H1 (cell line): Measurements from ENCODE around the gene TRAPPC12. TPM values are rescaled to one million over a fixed set of nuclear protein-coding genes. Genes with fewer than 3 reads are reported as not detected.

Experiments used
- CBX8 ChIP-seq: fragments of 300-800, 300-1000 bp; sonication (generic); IDR thresholded peaks from 2 replicates; pipeline ENCODE4 v1.7.1; 2016; ENCODE audit warnings: low read depth, low read length, borderline replicate concordance
- CHD2 ChIP-seq: IDR thresholded peaks from 2 replicates; pipeline ENCODE4 v1.6.1; 2012; ENCODE audit warnings: low read length, improper control_type of control experiment
- HDAC2 ChIP-seq, 2 experiments: fragments of 300-600 bp in 1 of 2; sonication (generic) in 1 of 2; IDR thresholded peaks; 2 replicates each; pipeline ENCODE4 v1.6.1; 2011 to 2012; ENCODE audit warnings: low read depth in 2 of 2, low read length in 2 of 2, mild to moderate bottlenecking in 2 of 2, moderate library complexity in 2 of 2, borderline replicate concordance in 1 of 2, inconsistent platforms in 1 of 2
- KDM4A ChIP-seq: IDR thresholded peaks from one replicate; pipeline ENCODE4 v1.7.1; 2012; ENCODE audit warnings: low read depth, mild to moderate bottlenecking, moderate library complexity, low read length, inconsistent platforms; ENCODE audit not compliant: severe bottlenecking
- MAFK ChIP-seq: IDR thresholded peaks from 2 replicates; pipeline ENCODE4 v1.6.1; 2012; ENCODE audit warnings: low read depth, mild to moderate bottlenecking, improper control_type of control experiment, low read length
- USF2 ChIP-seq: IDR thresholded peaks from 2 replicates; pipeline ENCODE4 v1.6.1; 2011; ENCODE audit warnings: low read length, improper control_type of control experiment
- polyA plus RNA-seq, 7 experiments: library from polyadenylated mRNA; depleted of rRNA in 3 of 7; stranded (reverse) in 5 of 7; unstranded in 2 of 7; fragments of >200 nt in 5 of 7; fragments of 200-250 nt in 2 of 7; gene quantifications; 1 replicate in 5 of 7; 2 replicates in 1 of 7; 4 replicates in 1 of 7; pipeline versions ENCODE4 v1.2.1 to v1.2.3, GENCODE V29; 2011 to 2013; ENCODE audit warnings: missing spikeins in 2 of 7, mixed read lengths in 2 of 7
- total RNA-seq: library from RNA; stranded (reverse); fragmentation: NEBNext Ultra II Directional; extraction: Animal tissue kit (Norgen Biotek cat#: 25700); gene quantifications from 2 replicates; pipeline ENCODE4 v1.2.1, GENCODE V29; 2021
- TF ChIP-seq, protein P1 (sequence below): fragments of 300-600 bp; sonication (generic); IDR thresholded peaks from 2 replicates; pipeline ENCODE4 v1.7.1; 2012; ENCODE audit warnings: low read length, moderate library complexity, mild to moderate bottlenecking, inconsistent platforms; ENCODE audit not compliant: insufficient replicate concordance

Gene TRAPPC12
- total and polyA plus RNA-seq, 2 of the 8 experiments (the other 6 are each of a cell fraction or from before 2014, with no cell fraction given): 35.0 to 67.3 TPM

DNA sequence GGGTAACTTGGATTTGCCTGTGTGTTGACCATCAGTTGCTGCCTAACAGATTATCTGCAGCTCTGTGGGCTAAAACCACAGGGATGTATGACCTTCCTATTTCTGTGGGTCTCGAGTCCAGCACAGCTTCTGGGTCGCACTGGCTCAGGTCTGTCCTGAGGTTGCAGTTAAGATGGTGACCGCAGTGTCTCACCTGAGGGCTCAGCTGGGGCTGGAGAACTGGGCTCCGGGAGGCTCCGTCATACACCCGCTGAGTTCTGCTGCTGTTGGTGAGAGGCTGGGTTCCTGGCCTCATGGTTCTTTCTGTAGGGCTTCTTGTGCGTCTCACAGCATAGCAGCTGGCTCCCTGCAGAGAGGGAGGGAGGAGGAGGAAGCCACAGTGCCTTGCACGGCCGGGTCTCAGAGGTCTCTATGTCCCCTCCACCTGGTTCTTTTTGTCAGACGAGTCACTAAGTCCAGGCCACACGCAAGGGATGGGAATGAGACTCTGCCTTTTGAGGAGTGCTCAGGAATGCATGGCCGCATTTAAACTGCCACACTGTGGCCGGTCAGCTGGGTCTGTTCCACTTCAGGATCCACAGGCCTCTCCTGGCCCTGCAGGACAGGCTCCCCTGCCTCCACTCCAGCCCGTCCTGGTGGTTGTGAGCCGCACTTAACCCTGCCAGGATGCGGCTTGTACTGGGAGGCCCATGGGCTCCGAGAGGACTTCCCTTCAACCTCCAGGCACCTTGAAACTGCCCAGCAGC is 72.6 kb downstream of the TRAPPC12 start (continued):
- TF ChIP-seq, protein P1, sequence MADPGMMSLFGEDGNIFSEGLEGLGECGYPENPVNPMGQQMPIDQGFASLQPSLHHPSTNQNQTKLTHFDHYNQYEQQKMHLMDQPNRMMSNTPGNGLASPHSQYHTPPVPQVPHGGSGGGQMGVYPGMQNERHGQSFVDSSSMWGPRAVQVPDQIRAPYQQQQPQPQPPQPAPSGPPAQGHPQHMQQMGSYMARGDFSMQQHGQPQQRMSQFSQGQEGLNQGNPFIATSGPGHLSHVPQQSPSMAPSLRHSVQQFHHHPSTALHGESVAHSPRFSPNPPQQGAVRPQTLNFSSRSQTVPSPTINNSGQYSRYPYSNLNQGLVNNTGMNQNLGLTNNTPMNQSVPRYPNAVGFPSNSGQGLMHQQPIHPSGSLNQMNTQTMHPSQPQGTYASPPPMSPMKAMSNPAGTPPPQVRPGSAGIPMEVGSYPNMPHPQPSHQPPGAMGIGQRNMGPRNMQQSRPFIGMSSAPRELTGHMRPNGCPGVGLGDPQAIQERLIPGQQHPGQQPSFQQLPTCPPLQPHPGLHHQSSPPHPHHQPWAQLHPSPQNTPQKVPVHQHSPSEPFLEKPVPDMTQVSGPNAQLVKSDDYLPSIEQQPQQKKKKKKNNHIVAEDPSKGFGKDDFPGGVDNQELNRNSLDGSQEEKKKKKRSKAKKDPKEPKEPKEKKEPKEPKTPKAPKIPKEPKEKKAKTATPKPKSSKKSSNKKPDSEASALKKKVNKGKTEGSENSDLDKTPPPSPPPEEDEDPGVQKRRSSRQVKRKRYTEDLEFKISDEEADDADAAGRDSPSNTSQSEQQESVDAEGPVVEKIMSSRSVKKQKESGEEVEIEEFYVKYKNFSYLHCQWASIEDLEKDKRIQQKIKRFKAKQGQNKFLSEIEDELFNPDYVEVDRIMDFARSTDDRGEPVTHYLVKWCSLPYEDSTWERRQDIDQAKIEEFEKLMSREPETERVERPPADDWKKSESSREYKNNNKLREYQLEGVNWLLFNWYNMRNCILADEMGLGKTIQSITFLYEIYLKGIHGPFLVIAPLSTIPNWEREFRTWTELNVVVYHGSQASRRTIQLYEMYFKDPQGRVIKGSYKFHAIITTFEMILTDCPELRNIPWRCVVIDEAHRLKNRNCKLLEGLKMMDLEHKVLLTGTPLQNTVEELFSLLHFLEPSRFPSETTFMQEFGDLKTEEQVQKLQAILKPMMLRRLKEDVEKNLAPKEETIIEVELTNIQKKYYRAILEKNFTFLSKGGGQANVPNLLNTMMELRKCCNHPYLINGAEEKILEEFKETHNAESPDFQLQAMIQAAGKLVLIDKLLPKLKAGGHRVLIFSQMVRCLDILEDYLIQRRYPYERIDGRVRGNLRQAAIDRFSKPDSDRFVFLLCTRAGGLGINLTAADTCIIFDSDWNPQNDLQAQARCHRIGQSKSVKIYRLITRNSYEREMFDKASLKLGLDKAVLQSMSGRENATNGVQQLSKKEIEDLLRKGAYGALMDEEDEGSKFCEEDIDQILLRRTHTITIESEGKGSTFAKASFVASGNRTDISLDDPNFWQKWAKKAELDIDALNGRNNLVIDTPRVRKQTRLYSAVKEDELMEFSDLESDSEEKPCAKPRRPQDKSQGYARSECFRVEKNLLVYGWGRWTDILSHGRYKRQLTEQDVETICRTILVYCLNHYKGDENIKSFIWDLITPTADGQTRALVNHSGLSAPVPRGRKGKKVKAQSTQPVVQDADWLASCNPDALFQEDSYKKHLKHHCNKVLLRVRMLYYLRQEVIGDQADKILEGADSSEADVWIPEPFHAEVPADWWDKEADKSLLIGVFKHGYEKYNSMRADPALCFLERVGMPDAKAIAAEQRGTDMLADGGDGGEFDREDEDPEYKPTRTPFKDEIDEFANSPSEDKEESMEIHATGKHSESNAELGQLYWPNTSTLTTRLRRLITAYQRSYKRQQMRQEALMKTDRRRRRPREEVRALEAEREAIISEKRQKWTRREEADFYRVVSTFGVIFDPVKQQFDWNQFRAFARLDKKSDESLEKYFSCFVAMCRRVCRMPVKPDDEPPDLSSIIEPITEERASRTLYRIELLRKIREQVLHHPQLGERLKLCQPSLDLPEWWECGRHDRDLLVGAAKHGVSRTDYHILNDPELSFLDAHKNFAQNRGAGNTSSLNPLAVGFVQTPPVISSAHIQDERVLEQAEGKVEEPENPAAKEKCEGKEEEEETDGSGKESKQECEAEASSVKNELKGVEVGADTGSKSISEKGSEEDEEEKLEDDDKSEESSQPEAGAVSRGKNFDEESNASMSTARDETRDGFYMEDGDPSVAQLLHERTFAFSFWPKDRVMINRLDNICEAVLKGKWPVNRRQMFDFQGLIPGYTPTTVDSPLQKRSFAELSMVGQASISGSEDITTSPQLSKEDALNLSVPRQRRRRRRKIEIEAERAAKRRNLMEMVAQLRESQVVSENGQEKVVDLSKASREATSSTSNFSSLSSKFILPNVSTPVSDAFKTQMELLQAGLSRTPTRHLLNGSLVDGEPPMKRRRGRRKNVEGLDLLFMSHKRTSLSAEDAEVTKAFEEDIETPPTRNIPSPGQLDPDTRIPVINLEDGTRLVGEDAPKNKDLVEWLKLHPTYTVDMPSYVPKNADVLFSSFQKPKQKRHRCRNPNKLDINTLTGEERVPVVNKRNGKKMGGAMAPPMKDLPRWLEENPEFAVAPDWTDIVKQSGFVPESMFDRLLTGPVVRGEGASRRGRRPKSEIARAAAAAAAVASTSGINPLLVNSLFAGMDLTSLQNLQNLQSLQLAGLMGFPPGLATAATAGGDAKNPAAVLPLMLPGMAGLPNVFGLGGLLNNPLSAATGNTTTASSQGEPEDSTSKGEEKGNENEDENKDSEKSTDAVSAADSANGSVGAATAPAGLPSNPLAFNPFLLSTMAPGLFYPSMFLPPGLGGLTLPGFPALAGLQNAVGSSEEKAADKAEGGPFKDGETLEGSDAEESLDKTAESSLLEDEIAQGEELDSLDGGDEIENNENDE: no peak
- TF ChIP-seq HDAC2 (IDR thresholded peaks at IDR 0.05; ENCODE audit: borderline replicate concordance in 1 of 2, low read depth in 2 of 2, low read length in 2 of 2) (no peak), KDM4A (no peak), MAFK (no peak), USF2 (no peak), CBX8 (no peak), CHD2 (no peak)
